Right lobe of liver (tissue), 4 donors: ENCODE results near the gene ZNF827.

Experiments used
- CTCF ChIP-seq, 4 donors: fragments of 200-600 bp in 3 of 4; fragments of 450-650 bp in 1 of 4; IDR thresholded peaks; one replicate each; pipeline versions ENCODE4 v1.5.1 to v1.8.0; 2016 to 2022; ENCODE audit warnings: antibody characterized with exemption in 4 of 4, mild to moderate bottlenecking in 2 of 4
- POLR2A ChIP-seq: fragments of 450-650 bp; IDR thresholded peaks from one replicate; pipeline ENCODE4 v1.6.1; 2017; ENCODE audit warnings: antibody characterized with exemption, mild to moderate bottlenecking
- donor health status: DM: no; HTN: no; CAD: no.
- donor health status: DM: no; HTN: no; CAD: no.
- donor health status: DM: no; HTN: yes; CAD: no.

- TF ChIP-seq POLR2A, result no peak
- no peak for TF ChIP-seq CTCF (IDR thresholded peaks at IDR 0.05)
Measured at GRCh38 chr4:145933134-145933533, 5.5 kb downstream of the ZNF827 start.
